NCI-H774 (cell line): ENCODE measurements around the gene SRC.

Experiments used
- DNase-seq: peaks from one replicate; lab custom pipeline; 2025; lab: John Stamatoyannopoulos, UW

The SRC gene

GRCh38 chr20:37315021-37315451, 30.9 kb upstream of the SRC start:
- no peak for DNase-seq

- no peak for DNase-seq
These were observed 30.4 kb upstream of the SRC start for GRCh38 chr20:37315452-37316110.

GRCh38 chr20:37316116-37316774, 29.7 kb upstream of the SRC start:
- DNase-seq: no peak

- DNase-seq: no peak
These were observed 29.2 kb upstream of the SRC start for GRCh38 chr20:37316775-37317170.

DNA sequence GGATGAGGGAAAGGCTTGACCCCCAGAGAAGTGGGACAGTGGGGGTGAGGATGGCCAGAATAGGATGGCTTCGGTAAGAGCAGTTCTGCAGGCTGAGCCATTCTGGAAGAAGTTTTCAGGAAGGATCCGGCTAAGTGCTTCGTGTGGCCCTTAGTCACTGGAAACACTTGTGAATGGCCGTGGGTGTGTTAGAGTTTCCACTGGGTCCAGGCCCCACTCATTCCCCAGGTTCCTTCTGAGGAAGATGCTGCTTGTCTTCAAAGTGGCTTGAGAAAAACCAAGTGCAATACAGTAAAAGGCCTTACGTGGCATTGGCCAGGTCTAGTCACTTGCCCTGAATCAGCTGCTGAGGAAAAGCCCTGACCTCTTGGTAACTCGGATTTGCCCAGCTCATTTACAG, 28.6 kb upstream of the SRC start:
- no peak for DNase-seq

DNA sequence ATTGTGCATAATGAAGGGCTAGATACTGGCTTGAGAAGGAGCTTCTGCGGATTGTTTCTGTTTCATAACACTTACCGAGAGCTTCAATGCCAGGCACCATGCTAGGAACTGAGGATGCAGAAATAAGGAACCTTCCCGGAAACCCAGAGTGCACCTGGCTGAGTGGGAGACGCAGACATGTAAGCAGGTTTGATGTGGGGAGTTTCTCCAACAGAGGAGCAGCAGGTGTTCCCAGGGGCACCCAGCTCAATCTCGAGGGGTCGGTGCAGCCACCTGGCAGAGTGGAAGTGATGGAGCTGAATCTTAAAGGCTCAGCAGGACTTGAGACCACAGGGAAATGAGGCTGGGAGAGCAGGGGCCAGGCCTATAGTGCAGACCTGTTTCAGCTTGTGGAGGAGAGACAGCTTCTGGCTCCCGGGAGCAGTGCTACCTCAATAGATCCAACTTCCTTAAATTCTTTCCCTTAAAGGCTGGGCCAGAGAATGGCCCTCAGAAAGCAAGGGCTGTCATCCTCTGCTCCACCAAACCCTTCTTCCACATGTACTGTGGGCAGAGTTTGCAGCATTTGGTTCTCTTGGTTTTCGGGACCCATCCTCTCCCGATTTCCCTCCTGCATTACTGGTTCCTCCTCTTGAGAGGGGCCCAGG, 27.8 kb upstream of the SRC start:
- no peak for DNase-seq

DNA sequence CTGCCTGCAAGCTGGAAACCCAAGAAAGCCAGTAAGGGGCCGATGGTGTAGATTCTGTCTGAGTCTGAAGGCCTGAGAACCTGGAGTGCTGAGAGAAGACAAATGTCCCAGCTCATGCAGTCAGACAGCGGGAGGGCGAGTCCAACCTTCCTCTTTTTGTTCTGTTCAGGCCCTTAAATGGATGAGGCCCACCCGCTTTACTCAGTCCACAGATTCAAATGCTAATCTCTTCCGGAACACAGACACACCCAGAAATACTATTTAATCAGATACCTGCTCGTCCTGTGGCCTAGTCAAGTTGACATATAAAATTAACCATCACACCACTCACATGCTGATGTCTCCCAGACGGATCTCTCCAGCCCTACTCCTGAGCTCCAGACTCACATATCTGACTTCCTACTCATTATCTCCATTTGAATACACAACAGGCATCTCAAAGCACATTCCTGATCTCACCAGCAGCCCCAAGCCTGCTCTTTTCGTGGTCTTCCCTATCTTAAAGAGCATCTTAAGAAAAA, 26.7 kb upstream of the SRC start:
- DNase-seq: no peak

- no peak for DNase-seq
These were observed 22.0 kb upstream of the SRC start for GRCh38 chr20:37323985-37324384.

GRCh38 chr20:37325206-37325605, 20.7 kb upstream of the SRC start:
- DNase-seq: no peak

DNA sequence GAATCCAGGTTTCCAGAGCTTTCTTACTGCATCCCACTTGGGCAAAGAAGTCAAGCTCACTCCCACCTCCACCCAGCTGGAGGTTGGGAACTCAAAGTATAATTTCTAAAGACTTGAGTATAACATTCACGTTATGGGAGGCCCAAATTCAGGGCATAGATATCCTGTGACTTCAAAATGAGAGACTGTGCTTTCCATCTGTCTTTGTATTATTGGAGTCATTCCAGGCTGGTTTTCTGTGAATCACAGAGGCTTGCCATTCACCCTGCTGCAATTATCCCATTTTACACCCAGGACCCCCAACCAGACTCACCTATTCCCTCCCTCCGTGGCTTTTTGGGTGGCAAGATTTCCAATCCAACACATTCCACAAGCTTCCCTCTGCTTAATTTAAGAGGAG, 19.3 kb upstream of the SRC start:
- no peak for DNase-seq

DNA sequence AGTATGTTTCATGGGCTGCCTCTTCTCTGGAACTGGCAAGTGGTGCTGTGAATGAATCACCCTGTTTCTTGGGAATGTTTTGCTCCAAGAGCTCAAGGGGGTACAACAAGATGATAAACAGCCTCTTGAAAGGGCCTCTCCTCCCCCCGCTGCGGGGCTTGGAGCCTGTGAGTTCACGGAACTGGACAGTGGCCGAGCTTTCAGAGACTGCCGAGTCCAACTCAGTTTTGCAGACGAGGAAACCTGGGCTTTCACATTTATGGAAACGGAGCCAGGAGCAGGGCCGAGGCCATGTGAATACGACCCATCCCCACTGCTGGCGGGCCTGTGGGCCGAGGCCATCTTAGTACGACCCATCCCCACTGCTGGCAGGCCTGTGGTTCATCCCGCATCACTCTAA, 18.2 kb upstream of the SRC start:
- no peak for DNase-seq

DNA sequence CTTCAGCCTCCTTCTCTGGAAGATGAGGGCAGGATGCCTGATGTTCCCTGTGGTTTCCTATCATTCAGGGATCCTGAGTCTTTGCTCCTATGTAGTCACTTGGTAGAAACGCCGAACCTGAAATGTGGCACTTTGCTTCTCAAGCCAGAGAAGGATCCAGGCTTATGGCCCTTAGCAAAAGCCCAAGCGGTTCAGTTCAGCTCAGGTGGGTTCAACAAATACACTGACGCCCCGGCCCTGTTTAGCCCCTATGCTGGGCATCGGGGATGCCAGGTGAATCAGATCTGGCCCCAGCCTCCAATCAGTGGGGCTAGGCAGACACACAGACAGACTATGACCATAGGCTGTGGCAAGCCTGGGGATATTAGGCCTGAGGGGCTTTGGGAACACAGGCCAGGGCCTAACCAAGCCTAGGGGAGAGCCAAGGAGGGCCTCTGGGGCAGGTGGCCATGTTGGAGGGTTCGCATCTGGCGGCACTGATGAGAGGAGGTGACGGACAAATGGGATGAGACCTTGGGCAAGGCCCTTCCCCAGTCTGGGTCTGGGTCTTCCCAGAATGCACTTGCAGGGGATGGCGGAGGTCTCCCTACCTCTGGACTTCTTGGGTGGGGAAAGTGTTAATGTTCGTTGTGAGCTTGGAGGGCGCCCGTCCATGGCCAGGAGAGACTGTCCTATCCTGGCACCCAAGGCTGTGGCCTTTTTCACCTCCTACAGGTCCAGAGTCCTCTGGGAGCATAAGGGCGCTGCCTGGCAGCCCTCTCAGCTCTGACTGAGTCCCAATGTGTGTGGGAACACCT, 17.6 kb upstream of the SRC start:
- DNase-seq: no peak

- DNase-seq: no peak
These were observed 16.3 kb upstream of the SRC start for GRCh38 chr20:37329481-37330165.

DNA sequence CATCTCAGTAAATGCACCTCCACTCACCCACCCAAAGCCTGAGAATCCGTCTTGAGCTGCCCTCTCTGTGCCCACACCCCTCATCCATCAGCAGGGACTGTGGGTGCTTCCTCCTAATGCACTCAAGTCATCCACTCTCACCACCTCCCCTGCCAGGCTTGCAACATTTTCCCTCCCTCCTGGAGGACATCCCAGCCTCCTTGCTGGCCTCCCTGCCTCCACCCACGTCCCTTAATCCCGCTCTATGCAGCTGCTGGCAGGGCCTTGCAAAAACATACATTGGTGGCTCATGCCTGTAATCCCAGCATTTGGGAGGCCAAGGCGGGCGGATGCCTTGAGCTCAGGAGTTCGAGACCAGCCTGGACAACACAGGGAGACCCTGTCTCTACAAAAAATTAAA, 15.6 kb upstream of the SRC start:
- no peak for DNase-seq

DNA sequence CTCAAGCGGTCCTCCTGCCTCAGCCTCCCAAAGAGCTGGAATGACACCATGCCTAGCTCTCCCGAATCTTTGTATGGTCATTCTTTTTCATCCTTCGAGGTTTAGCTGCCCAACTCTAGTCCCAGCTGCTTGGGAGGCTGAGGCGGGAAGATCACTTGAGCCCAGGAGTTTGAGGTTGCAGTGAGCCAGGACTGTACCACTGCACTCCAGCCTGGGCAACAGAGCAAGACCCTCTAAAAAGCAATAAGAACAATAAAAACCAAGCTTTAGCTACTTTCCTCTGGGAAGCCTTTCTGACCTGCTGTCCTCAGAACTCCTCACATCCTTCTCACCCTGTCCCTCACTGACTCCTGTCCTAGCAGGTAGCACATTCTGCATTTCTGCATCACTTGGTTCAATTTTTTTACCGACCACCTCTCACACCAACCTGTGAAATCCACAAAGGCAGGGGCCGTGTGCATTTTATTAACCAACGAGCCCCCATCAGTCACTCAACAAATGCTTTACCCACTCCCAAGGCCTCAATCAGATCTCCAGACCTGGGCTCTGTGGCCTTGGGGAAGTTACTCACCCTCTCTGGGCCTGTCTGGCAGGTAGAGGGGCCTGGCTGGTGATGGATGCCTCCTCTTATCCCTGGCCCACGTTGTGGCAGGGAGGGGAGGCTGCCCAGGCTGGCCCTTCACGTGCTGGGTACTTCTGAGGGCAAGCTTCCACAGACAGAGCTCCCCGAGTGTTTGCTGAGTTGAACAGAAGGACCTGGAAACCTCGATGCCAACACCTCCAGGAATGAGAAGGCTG, 14.7 kb upstream of the SRC start:
- no peak for DNase-seq

DNA sequence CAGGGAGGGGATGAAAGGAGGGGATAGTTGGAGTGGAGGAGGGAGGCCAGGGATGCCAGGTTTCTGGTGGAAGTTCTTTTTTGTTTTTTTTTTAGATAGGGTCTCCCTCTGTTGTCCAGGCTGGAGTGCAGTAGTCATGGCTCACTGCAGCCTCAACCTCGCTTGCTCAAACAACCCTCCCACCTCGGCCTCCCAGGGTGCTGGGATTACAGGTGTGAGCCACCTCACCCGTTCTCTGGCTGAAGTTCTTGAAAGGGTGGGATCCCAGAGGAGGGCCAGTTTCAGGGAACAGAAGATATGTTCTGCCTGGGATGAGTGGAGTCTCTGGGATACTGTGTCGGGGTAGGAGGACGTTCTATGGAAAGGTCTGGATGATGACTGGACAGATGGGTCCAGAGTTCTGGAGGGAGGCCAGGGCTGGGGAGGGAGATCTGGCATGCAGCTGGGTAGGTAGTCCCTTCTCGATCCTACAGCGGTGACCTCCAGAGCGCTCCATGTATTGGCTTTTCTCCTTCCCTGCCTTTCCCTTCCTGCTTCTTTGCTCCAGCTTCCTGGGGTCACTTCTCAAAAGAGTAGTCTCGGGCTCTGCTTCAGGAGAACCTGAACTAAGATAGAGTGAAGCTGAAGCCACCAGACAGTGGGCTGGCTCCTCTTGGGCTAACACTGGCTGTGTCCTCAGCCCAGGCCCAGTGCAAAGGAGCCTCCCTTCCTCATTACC, 12.7 kb upstream of the SRC start:
- DNase-seq: no peak

- no peak for DNase-seq
These were observed 12.1 kb upstream of the SRC start for GRCh38 chr20:37333848-37334318.

DNA sequence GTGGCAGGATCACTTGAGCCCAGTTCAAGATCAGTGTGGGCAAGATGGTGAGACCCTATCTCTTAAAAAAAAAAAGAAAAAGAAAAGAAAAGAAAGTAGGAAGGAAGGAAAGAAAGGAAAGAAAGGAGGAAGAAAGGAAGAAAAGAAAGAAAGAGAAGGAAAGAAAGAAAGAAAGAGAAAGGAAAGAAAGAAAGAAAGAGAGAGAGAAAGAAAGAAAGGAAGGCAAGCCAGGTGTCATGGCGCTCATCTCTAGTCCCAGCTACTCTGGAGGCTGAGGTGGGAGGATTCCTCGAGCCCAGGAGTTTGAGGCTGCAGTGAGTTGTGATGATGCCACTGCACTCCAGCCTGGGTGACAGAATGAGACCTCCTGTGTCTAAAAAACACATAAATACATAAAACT, 11.5 kb upstream of the SRC start:
- DNase-seq: no peak

- DNase-seq: no peak
These were observed 10.1 kb upstream of the SRC start for GRCh38 chr20:37335642-37336368.
